OCI-LY1 (cell line): ENCODE results near the gene ZFYVE27.

ENCODE experiments used
- H2AFZ ChIP-seq: fragments of 200-600 bp; sonication (generic), shearing (Covaris generic); 2 replicates; pipeline ENCODE4 v1.6.0; 2014; ENCODE audit warnings: antibody characterized with exemption, mild to moderate bottlenecking, low read length
- H3F3A ChIP-seq: fragments of 200-600 bp; sonication (generic), shearing (Covaris generic); 2 replicates; pipeline ENCODE4 v1.6.0; 2014; ENCODE audit warnings: mild to moderate bottlenecking, antibody characterized with exemption, low read length, moderate library complexity; ENCODE audit not compliant: insufficient read depth
- H3K27ac ChIP-seq: fragments of 200-600 bp; sonication (generic); 2 replicates; pipeline ENCODE4 v1.5.1; 2014; ENCODE audit warnings: low read length, mixed run types, mild to moderate bottlenecking, low read depth; ENCODE audit not compliant: poor library complexity, severe bottlenecking
- H3K27me3 ChIP-seq: fragments of 200-600 bp; sonication (generic); 2 replicates; pipeline ENCODE4 v1.6.0; 2014; ENCODE audit warnings: antibody characterized with exemption, mild to moderate bottlenecking, low read length, moderate library complexity; ENCODE audit not compliant: insufficient read depth
- H3K36me3 ChIP-seq: fragments of 200-600 bp; sonication (generic); 2 replicates; pipeline ENCODE4 v1.6.1; 2014; ENCODE audit warnings: mild to moderate bottlenecking, antibody characterized with exemption, low read length, moderate library complexity, mixed read lengths; ENCODE audit not compliant: insufficient read depth
- H3K4me1 ChIP-seq: fragments of 200-600 bp; sonication (generic); 2 replicates; pipeline ENCODE4 v1.5.1; 2014; ENCODE audit warnings: mild to moderate bottlenecking, low read length, moderate library complexity; ENCODE audit not compliant: insufficient read depth, severe bottlenecking
- H3K4me2 ChIP-seq: fragments of 200-600 bp; sonication (generic), shearing (Covaris generic); 2 replicates; pipeline ENCODE4 v1.6.1; 2014; ENCODE audit warnings: low read length
- H3K4me3 ChIP-seq: fragments of 200-600 bp; sonication (generic); 2 replicates; pipeline ENCODE4 v1.5.1; 2014; ENCODE audit warnings: low read length, low read depth, mild to moderate bottlenecking, mixed read lengths; ENCODE audit not compliant: poor library complexity, severe bottlenecking
- H3K79me2 ChIP-seq: fragments of 200-600 bp; shearing (Covaris generic); 2 replicates; pipeline ENCODE4 v1.6.1; 2016; ENCODE audit warnings: mixed run types, low read length, mixed read lengths; ENCODE audit not compliant: insufficient read depth
- H3K9ac ChIP-seq: fragments of 200-600 bp; sonication (generic), shearing (Covaris generic); 2 replicates; pipeline ENCODE4 v1.6.1; 2014; ENCODE audit warnings: mild to moderate bottlenecking, low read length, mixed read lengths
- H3K9me2 ChIP-seq: fragments of 200-600 bp; sonication (generic), shearing (Covaris generic); 2 replicates; pipeline ENCODE4 v1.6.1; 2014; ENCODE audit warnings: low read depth, mild to moderate bottlenecking, low read length, mixed read lengths
- H3K9me3 ChIP-seq: fragments of 200-600 bp; shearing (Covaris generic); 2 replicates; pipeline ENCODE4 v1.6.1; 2014; ENCODE audit warnings: low read length, mixed read lengths
- H4K20me1 ChIP-seq: fragments of 200-600 bp; sonication (generic), shearing (Covaris generic); 2 replicates; pipeline ENCODE4 v1.6.0; 2016; ENCODE audit warnings: mild to moderate bottlenecking, low read length; ENCODE audit not compliant: insufficient read depth
- CTCF ChIP-seq: fragments of 200-600 bp; sonication (generic), shearing (Covaris generic); IDR thresholded peaks from 2 replicates; pipeline ENCODE4 v1.5.1; 2017; ENCODE audit warnings: mild to moderate bottlenecking, antibody characterized with exemption, low read length, moderate library complexity, mixed read lengths
- EZH2 ChIP-seq: fragments of 200-600 bp; sonication (generic), shearing (Covaris generic); IDR thresholded peaks from 2 replicates; pipeline ENCODE4 v1.8.0; 2017; ENCODE audit warnings: borderline replicate concordance, mixed run types, mild to moderate bottlenecking, antibody characterized with exemption, low read length, moderate library complexity, mixed read lengths

Gene ZFYVE27

GRCh38 chr10:97798958-97799610 lies 62.2 kb downstream of the ZFYVE27 start:
- Histone ChIP-seq H3K4me3 (no peak overlapping the region), H3F3A (no peaks in the 10 kb centered on the region), H3K9ac (no peak overlapping the region), H4K20me1 (no peaks in the 10 kb centered on the region), H2AFZ (no peak overlapping the region), H3K9me3 (no peaks in the 10 kb centered on the region), H3K4me2 (no peak overlapping the region), H3K36me3 (no peaks in the 10 kb centered on the region; the same call in 1 of the 2 replicates), H3K9me2 (no peaks in the 10 kb centered on the region), H3K27ac (no peak overlapping the region), H3K79me2 (no peaks in the 10 kb centered on the region), H3K27me3 (no peaks in the 10 kb centered on the region), H3K4me1 (no peaks in the 10 kb centered on the region)
- TF ChIP-seq EZH2: no peak
- no peak for TF ChIP-seq CTCF

- H4K20me1 ChIP-seq: no peaks in the 10 kb centered on the region
- no peaks in the 10 kb centered on the region for H3K4me1 ChIP-seq
- no peaks in the 10 kb centered on the region for H3K9me3 ChIP-seq
- H3K79me2 ChIP-seq: no peaks in the 10 kb centered on the region
- H3K27me3 ChIP-seq: no peaks in the 10 kb centered on the region
- H3K9me2 ChIP-seq: no peaks in the 10 kb centered on the region
- no peaks in the 10 kb centered on the region; the same call in 1 of the 2 replicates for H3K36me3 ChIP-seq
- no peaks in the 10 kb centered on the region for H3F3A ChIP-seq
- H3K4me3 ChIP-seq: no peak overlapping the region
- no peak overlapping the region for H3K4me2 ChIP-seq
- H2AFZ ChIP-seq: no peak overlapping the region
- no peak overlapping the region for H3K9ac ChIP-seq
- TF ChIP-seq CTCF (no peak), EZH2 (no peak)
- H3K27ac ChIP-seq: no peak overlapping the region
Observed at GRCh38 chr10:97800474-97800873, 63.5 kb downstream of the ZFYVE27 start.

- Histone ChIP-seq H3K9me3 (no peaks in the 10 kb centered on the region), H2AFZ (no peak overlapping the region), H3K27ac (no peak overlapping the region), H3K4me3 (no peak overlapping the region), H3K4me2 (no peak overlapping the region), H3K36me3 (no peaks in the 10 kb centered on the region; the same call in 1 of the 2 replicates), H3K9ac (no peak overlapping the region), H3F3A (no peaks in the 10 kb centered on the region), H3K27me3 (no peaks in the 10 kb centered on the region), H3K9me2 (no peaks in the 10 kb centered on the region), H3K4me1 (no peaks in the 10 kb centered on the region), H4K20me1 (no peaks in the 10 kb centered on the region), H3K79me2 (no peaks in the 10 kb centered on the region)
- TF ChIP-seq CTCF: no peak
- no peak for TF ChIP-seq EZH2
Observed at GRCh38 chr10:97801422-97801821, 64.5 kb downstream of the ZFYVE27 start.
